ELR (cell line): Measurements from ENCODE around the gene TTC8.
A peak's percentile ranks its signal among the peaks of the same experiment; 100 is the strongest.
"Not testable (repeated sequence)": the region's sequence is repeated elsewhere in the genome, so short reads cannot be mapped to it uniquely, and the experiment has no call there.

Experiments used
- DNase-seq: peaks from one replicate; pipeline ENCODE4 v3.0.0-alpha.2; 2015; ENCODE audit warnings: low read depth

Gene TTC8

GRCh38 chr14:88824314-88825077 is at the start of gene TTC8:
Gene TTC8 (plus strand): TSS chr14:88824651. CDS start chr14:88824708, 57 bp downstream.
- DNase-seq: peak; percentile 93

- DNase-seq: no peak
Observed at GRCh38 chr14:88775532-88775931, 48.9 kb upstream of the TTC8 start.

- no peak for DNase-seq
Observed at GRCh38 chr14:88785911-88786310, 38.5 kb upstream of the TTC8 start.

GRCh38 chr14:88786715-88787114 is 37.7 kb upstream of the TTC8 start:
- no peak for DNase-seq

- DNase-seq: not testable (repeated sequence)
Observed at GRCh38 chr14:88789573-88789972, 34.9 kb upstream of the TTC8 start.

- DNase-seq: no peak
Observed at GRCh38 chr14:88790501-88791251, 33.8 kb upstream of the TTC8 start.

GRCh38 chr14:88791252-88791621 is 33.2 kb upstream of the TTC8 start:
- no peak for DNase-seq

GRCh38 chr14:88791629-88792472 is 32.6 kb upstream of the TTC8 start:
- peak; percentile 6 for DNase-seq

- peak; percentile 71 for DNase-seq
Observed at GRCh38 chr14:88792473-88793258, 31.8 kb upstream of the TTC8 start, which contains the start of gene EML5. Gene EML5 (minus strand): TSS chr14:88792953. CDS start chr14:88792503, 450 bp downstream.

GRCh38 chr14:88793259-88793625 is 31.2 kb upstream of the TTC8 start:
- no peak for DNase-seq

- no peak for DNase-seq
Observed at GRCh38 chr14:88798156-88798555, 26.3 kb upstream of the TTC8 start.

- DNase-seq: no peak
Observed at GRCh38 chr14:88799522-88799921, 24.9 kb upstream of the TTC8 start.

- DNase-seq: no peak
Observed at GRCh38 chr14:88802596-88802995, 21.9 kb upstream of the TTC8 start.

- peak; percentile 41 for DNase-seq
Observed at GRCh38 chr14:88804035-88804434, 20.4 kb upstream of the TTC8 start.

- no peak for DNase-seq
Observed at GRCh38 chr14:88804477-88804876, 20.0 kb upstream of the TTC8 start.

- DNase-seq: no peak
Observed at GRCh38 chr14:88808359-88808758, 16.1 kb upstream of the TTC8 start.

- no peak for DNase-seq
Observed at GRCh38 chr14:88815980-88816379, 8.5 kb upstream of the TTC8 start.

GRCh38 chr14:88818018-88818417 is 6.4 kb upstream of the TTC8 start:
- DNase-seq: no peak

- not testable (repeated sequence) for DNase-seq
Observed at GRCh38 chr14:88819674-88820073, 4.8 kb upstream of the TTC8 start.

GRCh38 chr14:88821378-88821777 is 3.1 kb upstream of the TTC8 start:
- no peak for DNase-seq

GRCh38 chr14:88821888-88822287 is 2.6 kb upstream of the TTC8 start:
- no peak for DNase-seq

GRCh38 chr14:88823968-88824313 is 510 bp upstream of the TTC8 start:
- no peak for DNase-seq
